ENCODE measurements around the gene SEMA4C.
A peak's percentile ranks its signal among the peaks of the same experiment; 100 is the strongest.

GRCh38 chr2:96816127-96816835 is 53.6 kb downstream of the SEMA4C start, which contains the start of gene CNNM3:
- TF ChIP-seq ELF1 (IDR thresholded peaks at IDR 0.05): no peak
- TF ChIP-seq REST (IDR thresholded peaks at IDR 0.05; ENCODE audit: low read depth, low read length): no peak
- peak; percentile 55 for TF ChIP-seq CTCF (IDR thresholded peaks at IDR 0.05)
- no peak; the same call in 1 of the 2 replicates for TF ChIP-seq MAX (IDR thresholded peaks at IDR 0.05; ENCODE audit: low read depth)

All from SK-N-SH (cell line).